ENCODE measurements around the gene OSTN.

OSTN gene

GRCh38 chr3:191307341-191307740 lies 108.3 kb downstream of the OSTN start:
- no peak overlapping the region for H3K4me2 ChIP-seq
- no peaks in the 10 kb centered on the region for H3K27me3 ChIP-seq (ENCODE audit: insufficient read depth, low read depth)
- H3K4me1 ChIP-seq (ENCODE audit: low read depth, poor library complexity, severe bottlenecking) = no peaks in the 10 kb centered on the region
- no peak overlapping the region for H2AFZ ChIP-seq (ENCODE audit: low read depth)
- H3K4me3 ChIP-seq (IDR thresholded peaks at IDR 0.05; ENCODE audit: insufficient read depth, low read depth, low read length) = no peak overlapping the region
- no peaks in the 10 kb centered on the region for H4K20me1 ChIP-seq (ENCODE audit: insufficient read depth)
- no peak overlapping the region for H3K9ac ChIP-seq
- no peaks in the 10 kb centered on the region for H3K79me2 ChIP-seq (ENCODE audit: insufficient read depth, low read depth)
- no peak overlapping the region for H3K27ac ChIP-seq
- TF ChIP-seq CTCF (conservative IDR thresholded peaks at IDR 0.05; ENCODE audit: low read depth, low read length) = no peak
- H3K36me3 ChIP-seq (ENCODE audit: insufficient read depth) = no peaks in the 10 kb centered on the region

- TF ChIP-seq CTCF (conservative IDR thresholded peaks at IDR 0.05; ENCODE audit: low read depth, low read length) = no peak
- no peak overlapping the region for H3K4me3 ChIP-seq (IDR thresholded peaks at IDR 0.05; ENCODE audit: insufficient read depth, low read depth, low read length)
- H3K27ac ChIP-seq = no peak overlapping the region
- no peaks in the 10 kb centered on the region for H3K27me3 ChIP-seq (ENCODE audit: insufficient read depth, low read depth)
- H4K20me1 ChIP-seq (ENCODE audit: insufficient read depth) = no peaks in the 10 kb centered on the region
- H3K36me3 ChIP-seq (ENCODE audit: insufficient read depth) = no peaks in the 10 kb centered on the region
- no peak overlapping the region for H3K4me2 ChIP-seq
- H3K9ac ChIP-seq = no peak overlapping the region
- H2AFZ ChIP-seq (ENCODE audit: low read depth) = no peak overlapping the region
- H3K4me1 ChIP-seq (ENCODE audit: low read depth, poor library complexity, severe bottlenecking) = no peaks in the 10 kb centered on the region
- H3K79me2 ChIP-seq (ENCODE audit: insufficient read depth, low read depth) = no peaks in the 10 kb centered on the region
These were observed 114.3 kb downstream of the OSTN start for GRCh38 chr3:191313296-191313695.

GRCh38 chr3:191314109-191314728 lies 115.2 kb downstream of the OSTN start:
- no peak for TF ChIP-seq CTCF (conservative IDR thresholded peaks at IDR 0.05; ENCODE audit: low read depth, low read length)
- H3K36me3 ChIP-seq (ENCODE audit: insufficient read depth) = no peaks in the 10 kb centered on the region
- no peaks in the 10 kb centered on the region for H4K20me1 ChIP-seq (ENCODE audit: insufficient read depth)
- no peaks in the 10 kb centered on the region for H3K27me3 ChIP-seq (ENCODE audit: insufficient read depth, low read depth)
- no peak overlapping the region for H3K4me2 ChIP-seq
- no peaks in the 10 kb centered on the region for H3K4me1 ChIP-seq (ENCODE audit: low read depth, poor library complexity, severe bottlenecking)
- H3K79me2 ChIP-seq (ENCODE audit: insufficient read depth, low read depth) = no peaks in the 10 kb centered on the region
- H2AFZ ChIP-seq (ENCODE audit: low read depth) = no peak overlapping the region
- no peak overlapping the region for H3K27ac ChIP-seq
- no peak overlapping the region for H3K4me3 ChIP-seq (IDR thresholded peaks at IDR 0.05; ENCODE audit: insufficient read depth, low read depth, low read length)
- no peak overlapping the region for H3K9ac ChIP-seq

All from KMS-11 (cell line).